Measurements from ENCODE around the gene ADAMTSL1. TPM values are rescaled to one million over a fixed set of nuclear protein-coding genes. Genes with fewer than 3 reads are reported as not detected.

ADAMTSL1 gene
- total and polyA plus RNA-seq, 2 of the 8 experiments (the other 6 are each of a cell fraction or from before 2014, with no cell fraction given): 0.84 to 1.1 TPM

- Histone ChIP-seq H3K4me2 (ENCODE audit: insufficient read depth in 1 of 2, low read depth in 2 of 2, low read length in 2 of 2) (no peak overlapping the region), H2AK5ac (ENCODE audit: low read depth, low read length) (no peak overlapping the region), H3K9me3 (ENCODE audit: insufficient read depth in 2 of 2, low read depth in 1 of 2, low read length in 1 of 2) (no peaks in the 10 kb centered on the region), H3K56ac (replicated peaks; ENCODE audit: insufficient read length, low read depth, low read length) (no peak overlapping the region), H3K36me3 (ENCODE audit: control insufficient read depth in 2 of 4, insufficient read depth in 4 of 4, low read length in 3 of 4) (no peaks in the 10 kb centered on the region), H2BK15ac (ENCODE audit: low read length) (no peak overlapping the region), H2BK20ac (ENCODE audit: low read length) (no peak overlapping the region), H3K4ac (replicated peaks; ENCODE audit: insufficient read length, low read depth, low read length) (no peak overlapping the region), H2BK120ac (replicated peaks; ENCODE audit: low read depth, low read length) (no peak overlapping the region), H3K23me2 (ENCODE audit: low read depth, low read length) (no peaks in the 10 kb centered on the region), H3K18ac (ENCODE audit: extremely low read depth, low read length) (no peak overlapping the region), H3K27me3 (replicated peaks in 1 of 4; ENCODE audit: control insufficient read depth in 3 of 4, extremely low read depth in 1 of 4, insufficient read depth in 3 of 4, low read length in 3 of 4) (no peaks in the 10 kb centered on the region), H3K4me3 (ENCODE audit: extremely low read depth in 1 of 4, insufficient read depth in 2 of 4, low read depth in 3 of 4, low read length in 4 of 4) (no peak overlapping the region), H3K4me1 (replicated peaks in 1 of 4; ENCODE audit: control insufficient read depth in 3 of 4, insufficient read depth in 4 of 4, low read length in 3 of 4) (no peaks in the 10 kb centered on the region), H2BK12ac (ENCODE audit: low read depth, low read length) (no peak overlapping the region), H3K14ac (ENCODE audit: insufficient read length) (no peak overlapping the region), H3K27ac (ENCODE audit: low read depth, low read length) (no peak overlapping the region), H3K79me1 (ENCODE audit: low read depth, low read length) (no peaks in the 10 kb centered on the region), H4K20me1 (replicated peaks in 1 of 2; ENCODE audit: control insufficient read depth in 1 of 2, insufficient read depth in 2 of 2, low read length in 2 of 2) (no peaks in the 10 kb centered on the region), H2AFZ (ENCODE audit: low read length) (no peak overlapping the region), H2BK5ac (ENCODE audit: low read depth, low read length) (no peak overlapping the region), H4K8ac (ENCODE audit: extremely low read depth, insufficient read depth, low read length) (no peak overlapping the region), H3K79me2 (ENCODE audit: control insufficient read depth in 1 of 2, insufficient read depth in 2 of 2, low read length in 2 of 2) (no peaks in the 10 kb centered on the region), H4K91ac (replicated peaks; ENCODE audit: insufficient read length, low read length) (no peak overlapping the region), H3K23ac (ENCODE audit: insufficient read length) (no peak overlapping the region), H3K9ac (replicated peaks in 1 of 4; ENCODE audit: extremely low read depth in 1 of 4, low read depth in 3 of 4, low read length in 3 of 4) (no peak overlapping the region), H4K5ac (ENCODE audit: insufficient read length, low read depth, low read length) (no peak overlapping the region)
- TF ChIP-seq HDAC6 (IDR thresholded peaks at IDR 0.05; ENCODE audit: low read depth, low read length) (no peak), CTBP2 (IDR thresholded peaks at IDR 0.05; ENCODE audit: borderline replicate concordance, insufficient read depth, insufficient read length, low read length) (no peak), RXRA (IDR thresholded peaks at IDR 0.05; ENCODE audit: insufficient read depth, low read depth, low read length) (no peak)
- CTCF ChIA-PET (ENCODE audit: partially characterized antibody): no interaction called here
- DNase-seq (ENCODE audit: low read depth in 1 of 2, low spot score in 2 of 2) (no peak), FAIRE-seq (no peak)
- POLR2A ChIA-PET (ENCODE audit: partially characterized antibody): no interaction called here
Measured at GRCh38 chr9:18616976-18617375, 143.0 kb downstream of the ADAMTSL1 start.

Measured in H1 (cell line).